Stimulated activated CD4-positive, alpha-beta T cell treated with anti-CD3 and anti-CD28 coated beads, Interleukin-2, amount 100 ng/mL, for 48 hours (primary cell): Measurements from ENCODE around the gene ZC3H8.

Experiments used
- DNase-seq, 2 donors: peaks; one replicate each; pipeline ENCODE4 v3.0.0-alpha.2; 2020

ZC3H8 gene

GRCh38 chr2:112194482-112194881 lies 60.4 kb downstream of the ZC3H8 start:
- no peak for DNase-seq

GRCh38 chr2:112194028-112194427 lies 60.8 kb downstream of the ZC3H8 start:
- DNase-seq = no peak

GRCh38 chr2:112189001-112189556 lies 65.8 kb downstream of the ZC3H8 start:
- no peak for DNase-seq

DNA sequence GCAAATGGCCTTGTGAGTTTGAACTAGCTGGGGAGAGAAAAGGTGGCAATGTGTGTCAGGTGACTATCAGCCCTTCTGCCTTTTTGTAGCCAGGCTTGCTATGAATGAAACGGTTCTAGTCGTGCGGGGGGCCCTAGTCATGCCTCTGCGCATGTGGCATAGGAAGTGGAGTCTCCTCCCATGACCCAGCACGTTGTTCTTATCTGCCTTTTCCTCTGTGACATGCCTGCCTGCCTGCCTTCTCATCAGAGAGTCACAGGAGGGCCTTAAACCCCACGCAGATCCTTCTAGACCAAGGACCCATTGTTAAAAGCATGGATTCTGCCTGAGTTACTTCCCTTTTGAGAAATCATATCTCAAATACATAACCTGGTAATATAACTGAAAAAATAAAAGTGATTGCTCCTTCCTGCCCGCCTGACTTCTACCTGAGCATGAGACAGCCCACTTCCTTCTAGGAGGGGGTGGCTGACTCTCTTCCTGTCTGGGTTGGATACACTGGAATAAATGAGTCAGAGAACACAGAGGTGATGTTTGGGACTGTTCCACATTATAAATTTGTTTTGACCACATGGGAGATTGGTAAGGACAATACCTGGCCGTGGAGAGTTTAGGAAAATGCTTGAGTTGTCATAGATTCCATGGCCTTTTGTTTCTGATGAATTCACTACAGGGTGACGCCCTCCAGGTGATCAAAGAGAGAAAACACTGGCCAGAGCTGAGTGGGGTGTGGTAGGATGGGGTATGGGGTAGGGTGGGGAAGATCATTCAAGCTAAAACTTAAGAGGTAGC lies 66.8 kb downstream of the ZC3H8 start:
- DNase-seq = peak; percentile 57 to 67

GRCh38 chr2:112187046-112187715 lies 67.7 kb downstream of the ZC3H8 start:
- no peak for DNase-seq

DNA sequence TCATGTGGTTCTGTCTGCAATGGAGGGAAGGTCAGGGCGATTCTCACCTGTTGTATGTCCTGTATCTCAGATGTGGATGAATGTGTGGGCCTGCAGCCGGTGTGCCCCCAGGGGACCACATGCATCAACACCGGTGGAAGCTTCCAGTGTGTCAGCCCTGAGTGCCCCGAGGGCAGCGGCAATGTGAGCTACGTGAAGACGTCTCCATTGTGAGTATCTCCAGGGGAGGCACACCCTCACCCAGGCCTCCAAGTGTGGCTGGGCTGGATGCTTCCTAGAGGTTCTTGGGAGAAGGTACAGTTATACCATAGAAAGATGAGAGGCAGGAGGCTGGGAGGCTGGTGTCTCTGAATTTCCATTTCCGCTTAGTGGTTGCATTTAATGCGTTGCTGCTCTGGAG lies 69.7 kb downstream of the ZC3H8 start:
- no peak for DNase-seq

DNA sequence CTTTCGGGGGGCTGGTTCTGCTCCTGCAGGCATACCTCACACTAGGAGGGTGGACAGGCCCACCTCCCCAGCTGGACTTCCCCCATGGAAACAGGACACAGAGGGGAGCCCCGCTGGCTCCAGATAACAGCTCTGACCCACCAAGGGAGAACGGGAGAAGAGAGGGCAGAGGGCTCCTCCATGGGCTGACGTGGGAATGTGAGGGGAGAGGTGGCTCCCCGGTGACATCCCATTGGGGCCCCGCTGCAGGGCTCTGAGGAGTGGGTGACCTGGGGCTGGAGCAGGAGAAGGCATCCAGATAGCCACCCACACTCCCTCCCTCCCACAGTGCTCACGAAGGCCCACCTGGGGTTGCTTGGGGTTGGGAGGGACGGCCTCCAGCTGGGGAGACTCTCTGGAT lies 70.7 kb downstream of the ZC3H8 start:
- no peak for DNase-seq

GRCh38 chr2:112183327-112184025 lies 71.4 kb downstream of the ZC3H8 start:
- DNase-seq = no peak

GRCh38 chr2:112182581-112183034 lies 72.2 kb downstream of the ZC3H8 start:
- peak in 1 of 2 donors; percentile 44 for DNase-seq

DNA sequence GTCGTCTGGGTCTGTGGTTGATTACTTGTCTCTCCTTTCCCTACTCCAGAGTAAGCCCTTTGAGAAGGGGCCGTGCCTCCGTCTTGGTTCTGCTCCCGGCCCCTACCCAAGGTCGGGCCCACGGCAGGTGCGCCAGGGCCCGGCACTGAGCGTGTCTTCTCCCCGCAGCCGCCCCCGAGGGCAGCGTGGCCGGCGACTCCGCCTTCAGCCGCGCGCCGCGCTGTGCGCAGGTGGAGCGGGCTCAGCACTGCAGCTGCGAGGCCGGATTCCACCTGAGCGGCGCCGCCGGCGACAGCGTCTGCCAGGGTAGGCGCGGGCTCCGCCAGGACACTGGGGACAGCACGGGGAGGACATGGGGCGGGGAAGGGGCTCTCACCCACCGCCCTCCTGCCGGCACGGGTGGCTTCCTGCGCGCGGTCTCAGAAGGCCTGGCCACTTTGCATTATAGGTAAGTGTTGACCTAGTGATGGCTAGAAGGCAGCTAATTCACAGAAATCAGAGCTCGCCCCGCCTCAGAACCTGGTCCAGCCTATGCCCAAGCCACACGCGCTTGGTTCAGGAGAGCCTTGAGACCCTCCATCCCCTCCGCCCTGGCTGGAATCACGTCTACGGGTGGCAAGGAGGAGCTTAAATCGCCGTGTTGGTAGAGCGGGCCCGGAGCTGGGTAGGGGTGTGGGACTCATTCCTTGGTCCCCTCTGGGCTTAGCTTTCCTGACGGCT lies 73.1 kb downstream of the ZC3H8 start:
- DNase-seq = peak; percentile 49 to 67

- no peak for DNase-seq
Observed at GRCh38 chr2:112175958-112176573, 78.8 kb downstream of the ZC3H8 start.

- DNase-seq = no peak
Observed at GRCh38 chr2:112175333-112175732, 79.5 kb downstream of the ZC3H8 start.

DNA sequence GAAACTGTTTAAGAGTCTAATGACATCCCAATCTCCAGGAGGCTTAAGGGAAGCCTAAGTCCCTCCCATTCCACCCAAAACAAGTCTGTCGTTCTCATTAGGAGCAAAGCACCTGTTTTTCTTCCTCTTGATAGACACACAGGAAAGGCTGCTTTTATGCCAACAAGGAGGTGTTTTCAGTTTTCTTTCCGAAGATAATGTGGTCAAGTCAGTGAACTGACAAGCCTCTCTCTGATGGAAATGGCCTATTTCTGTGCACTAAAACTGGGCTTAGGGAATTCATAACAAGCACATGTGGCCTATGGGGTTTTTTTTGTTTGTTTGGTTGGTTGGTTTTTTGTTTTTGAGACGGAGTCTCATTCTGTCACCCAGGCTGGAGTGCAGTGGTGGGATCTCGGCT lies 80.5 kb downstream of the ZC3H8 start:
- no peak for DNase-seq

- no peak for DNase-seq
Observed at GRCh38 chr2:112173646-112174319, 81.1 kb downstream of the ZC3H8 start.

GRCh38 chr2:112170495-112170894 lies 84.3 kb downstream of the ZC3H8 start:
- no peak for DNase-seq

- no peak for DNase-seq
Observed at GRCh38 chr2:112168422-112169124, 86.3 kb downstream of the ZC3H8 start.

DNA sequence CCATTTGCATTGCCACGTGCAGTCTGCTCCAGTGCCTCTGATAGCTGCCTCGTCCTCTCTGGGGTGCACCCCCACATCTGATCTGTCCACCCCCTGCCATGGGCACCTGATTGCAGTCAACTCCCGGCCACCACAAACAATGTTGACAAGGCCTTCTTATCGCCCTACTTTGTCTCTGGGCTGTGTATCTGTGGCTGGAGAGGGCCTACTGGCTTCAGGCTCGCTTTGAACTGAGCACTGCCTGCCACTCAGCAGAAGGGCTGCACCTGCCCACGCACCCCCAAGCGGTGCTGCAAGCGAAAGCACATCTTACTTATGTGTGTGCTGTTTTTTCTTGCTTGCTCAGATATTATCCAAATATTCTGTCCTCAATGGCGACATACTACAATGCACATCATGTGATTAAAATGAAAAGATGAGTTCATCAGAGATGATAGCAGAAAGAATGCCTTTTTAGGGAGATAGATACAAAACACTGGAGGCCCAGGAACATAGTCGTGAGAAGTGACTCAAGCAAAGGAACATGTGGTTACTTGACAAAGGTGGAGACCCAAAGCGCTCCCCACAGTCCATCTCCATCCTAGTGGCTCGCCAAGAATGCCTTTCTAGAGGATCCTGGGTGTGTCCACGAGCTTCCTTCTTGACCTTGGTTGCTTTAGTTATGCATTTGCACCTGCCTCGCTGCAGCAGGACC lies 87.9 kb downstream of the ZC3H8 start:
- no peak for DNase-seq

DNA sequence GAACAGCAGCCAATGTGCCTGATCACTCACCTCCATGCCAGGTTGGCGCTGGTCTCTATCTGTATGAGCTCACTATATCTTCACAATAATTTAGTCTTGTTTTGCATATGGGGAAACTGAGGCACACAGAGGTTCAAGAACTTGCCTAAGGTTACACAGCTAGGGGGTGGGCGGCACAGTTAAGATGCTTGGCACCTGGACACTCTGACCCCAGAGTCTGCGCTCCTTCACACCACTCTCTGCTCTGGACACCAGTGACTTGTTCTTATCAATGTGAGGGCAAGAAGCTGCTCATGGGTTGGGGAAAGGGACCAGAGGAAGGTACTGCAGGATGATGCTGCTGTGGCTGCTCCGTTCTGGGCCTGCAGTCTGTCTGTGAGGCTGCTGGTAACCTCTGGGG lies 89.5 kb downstream of the ZC3H8 start:
- DNase-seq = no peak

DNA sequence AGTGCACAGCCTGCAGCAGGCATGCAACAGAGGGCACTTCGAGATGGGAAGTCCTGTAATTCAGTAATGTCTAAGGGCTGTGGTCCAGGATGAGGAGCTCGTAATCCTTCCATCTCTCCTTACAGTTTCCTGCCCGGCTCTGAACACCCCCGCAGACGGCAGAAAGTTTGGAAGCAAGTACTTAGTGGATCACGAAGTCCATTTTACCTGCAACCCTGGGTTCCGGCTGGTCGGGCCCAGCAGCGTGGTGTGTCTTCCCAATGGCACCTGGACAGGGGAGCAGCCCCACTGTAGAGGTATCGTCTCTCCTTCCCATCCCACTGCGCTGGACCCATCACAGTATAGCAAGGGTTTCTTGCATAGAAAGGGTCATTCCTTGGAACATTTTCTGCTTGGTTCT lies 90.0 kb downstream of the ZC3H8 start:
- no peak for DNase-seq

DNA sequence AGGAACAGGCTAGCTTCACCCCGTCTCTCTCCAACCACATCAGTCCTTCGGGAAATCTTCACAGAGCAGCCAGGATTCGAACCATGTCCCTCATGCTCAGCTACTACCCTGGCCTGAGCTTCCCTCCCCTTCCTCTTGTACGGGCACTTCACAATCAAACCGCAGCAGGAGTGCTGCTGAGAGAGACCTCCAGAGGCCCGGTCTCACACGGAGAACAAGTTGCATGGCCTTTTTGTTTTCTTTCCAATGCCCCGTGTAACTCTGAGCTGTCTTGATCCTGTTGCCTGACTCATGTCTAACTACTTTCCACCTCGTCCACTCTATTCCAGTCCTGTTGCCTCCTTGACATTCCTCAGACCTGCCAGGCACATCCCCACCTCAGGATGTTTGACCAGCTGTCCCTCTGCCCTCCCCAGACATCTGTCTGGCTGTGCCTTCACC lies 91.3 kb downstream of the ZC3H8 start:
- no peak for DNase-seq
